Measurements from ENCODE around the gene MFSD2B. TPM values are rescaled to one million over a fixed set of nuclear protein-coding genes. Genes with fewer than 3 reads are reported as not detected.
"Not testable (repeated sequence)": the region's sequence is repeated elsewhere in the genome, so short reads cannot be mapped to it uniquely, and the experiment has no call there.

Gene MFSD2B
- total and polyA plus RNA-seq, 4 experiments from 2014 or later = not detected

GRCh38 chr2:24038786-24039499, 29.1 kb downstream of the MFSD2B start:
- Mint-ChIP-seq H3K9me3 (no peaks in the 10 kb centered on the region), H3K27ac (peak overlapping the region in 1 of 7 donors; percentile 25), H3K27me3 (no peaks in the 10 kb centered on the region), H3K4me3 (no peak overlapping the region), H3K36me3 (peaks cover 21 to 32% of the 10 kb centered on the region in 2 donors), H3K4me1 (peaks cover 11 to 14% (median 13%) of the 10 kb centered on the region in 4 donors)
- Histone ChIP-seq H3K4me1 (ENCODE audit: insufficient read depth, low read length) (no peaks in the 10 kb centered on the region), H3K27me3 (ENCODE audit: insufficient read depth, low read length) (no peaks in the 10 kb centered on the region), H3K36me3 (ENCODE audit: insufficient read depth, low read length) (peaks cover 19% of the 10 kb centered on the region), H3K9me3 (ENCODE audit: control insufficient read depth in 1 of 2, low read length in 2 of 2) (no peaks in the 10 kb centered on the region), H3K27ac (ENCODE audit: low read depth, low read length) (no peak overlapping the region), H3K4me3 (ENCODE audit: low read length in 2 of 2) (no peak overlapping the region)
- CTCF ChIA-PET (ENCODE audit: partially characterized antibody) = no interaction called here
- DNase-seq = no peak
- POLR2A ChIA-PET (ENCODE audit: partially characterized antibody) = no interaction called here
- intact Hi-C loops (cut with micrococcal nuclease) = no loop called here

GRCh38 chr2:24040511-24040910, 30.6 kb downstream of the MFSD2B start:
- Histone ChIP-seq H3K4me3 (ENCODE audit: low read length in 2 of 2) (no peak overlapping the region), H3K4me1 (ENCODE audit: insufficient read depth, low read length) (no peaks in the 10 kb centered on the region), H3K9me3 (ENCODE audit: control insufficient read depth in 1 of 2, low read length in 2 of 2) (no peaks in the 10 kb centered on the region), H3K27ac (ENCODE audit: low read depth, low read length) (no peak overlapping the region), H3K27me3 (ENCODE audit: insufficient read depth, low read length) (no peaks in the 10 kb centered on the region), H3K36me3 (ENCODE audit: insufficient read depth, low read length) (peaks cover 19% of the 10 kb centered on the region)
- H3K4me1 Mint-ChIP-seq = peaks cover 14 to 20% (median 16%) of the 10 kb centered on the region in 4 donors
- no peak overlapping the region for H3K27ac Mint-ChIP-seq
- H3K27me3 Mint-ChIP-seq = no peaks in the 10 kb centered on the region
- intact Hi-C loops (cut with micrococcal nuclease) = no loop called here
- ChIA-PET POLR2A (ENCODE audit: partially characterized antibody) (no interaction called here), CTCF (ENCODE audit: partially characterized antibody) (no interaction called here)
- DNase-seq = no peak
- no peak overlapping the region for H3K4me3 Mint-ChIP-seq
- H3K9me3 Mint-ChIP-seq = no peaks in the 10 kb centered on the region
- H3K36me3 Mint-ChIP-seq = peaks cover 21 to 31% of the 10 kb centered on the region in 2 donors

- H3K9me3 Mint-ChIP-seq; H3K4me3 ChIP-seq (ENCODE audit: low read length in 2 of 2); H3K27me3 ChIP-seq (ENCODE audit: insufficient read depth, low read length); H3K27me3 Mint-ChIP-seq; CTCF ChIA-PET (ENCODE audit: partially characterized antibody); H3K9me3 ChIP-seq (ENCODE audit: control insufficient read depth in 1 of 2, low read length in 2 of 2); intact Hi-C loops (cut with micrococcal nuclease); H3K4me3 Mint-ChIP-seq; H3K27ac ChIP-seq (ENCODE audit: low read depth, low read length); DNase-seq; POLR2A ChIA-PET (ENCODE audit: partially characterized antibody): not testable (repeated sequence)
- Mint-ChIP-seq H3K27ac (peak overlapping the region in 1 of 7 donors; percentile 4), H3K4me1 (peaks cover 14 to 28% (median 25%) of the 10 kb centered on the region in 4 donors), H3K36me3 (peaks cover 9 to 20% of the 10 kb centered on the region in 2 donors)
- Histone ChIP-seq H3K4me1 (ENCODE audit: insufficient read depth, low read length) (peaks cover 12% of the 10 kb centered on the region), H3K36me3 (ENCODE audit: insufficient read depth, low read length) (peaks cover 12% of the 10 kb centered on the region)
Observed at GRCh38 chr2:24043133-24043532, 33.2 kb downstream of the MFSD2B start.

- Histone ChIP-seq H3K9me3 (ENCODE audit: control insufficient read depth in 1 of 2, low read length in 2 of 2) (no peaks in the 10 kb centered on the region), H3K27me3 (ENCODE audit: insufficient read depth, low read length) (no peaks in the 10 kb centered on the region), H3K27ac (ENCODE audit: low read depth, low read length) (no peak overlapping the region), H3K36me3 (ENCODE audit: insufficient read depth, low read length) (no peaks in the 10 kb centered on the region), H3K4me3 (ENCODE audit: low read length in 2 of 2) (no peak overlapping the region), H3K4me1 (ENCODE audit: insufficient read depth, low read length) (peaks cover 25% of the 10 kb centered on the region)
- CTCF ChIA-PET (ENCODE audit: partially characterized antibody) = interaction anchor here (1.7 kb wide), 1 partner anchor 31 kb away, joined by 6 read pairs; no protein-coding TSS in a partner anchor
- POLR2A ChIA-PET (ENCODE audit: partially characterized antibody) = interaction anchor here (2.7 to 5.5 kb wide), 2 partner anchors 31 to 119 kb away, joined by 50 to 70 read pairs; partner anchors contain the start of genes ATAD2B and SF3B6
- Mint-ChIP-seq H3K4me3 (peak overlapping the region; percentile 52 to 100 (median 94)), H3K36me3 (peaks cover 0 to 7% of the 10 kb centered on the region in 2 donors), H3K27ac (no peak overlapping the region), H3K9me3 (no peaks in the 10 kb centered on the region), H3K27me3 (peaks cover 0 to 1% of the 10 kb centered on the region in 2 donors), H3K4me1 (peaks cover 16 to 28% (median 25%) of the 10 kb centered on the region in 4 donors)
- no peak for DNase-seq
- intact Hi-C loops (cut with micrococcal nuclease) = loop anchor here (2.0 kb wide), 1 partner anchor 39 kb away; the partner anchor contains the start of gene TP53I3
Observed at GRCh38 chr2:24045511-24046508, 35.9 kb downstream of the MFSD2B start.

GRCh38 chr2:24046599-24046929, 36.7 kb downstream of the MFSD2B start:
- Histone ChIP-seq H3K27me3 (ENCODE audit: insufficient read depth, low read length) (no peaks in the 10 kb centered on the region), H3K4me3 (ENCODE audit: low read length in 2 of 2) (peak overlapping the region; percentile 89 to 90), H3K9me3 (ENCODE audit: control insufficient read depth in 1 of 2, low read length in 2 of 2) (no peaks in the 10 kb centered on the region), H3K36me3 (ENCODE audit: insufficient read depth, low read length) (no peaks in the 10 kb centered on the region), H3K4me1 (ENCODE audit: insufficient read depth, low read length) (peaks cover 25% of the 10 kb centered on the region), H3K27ac (ENCODE audit: low read depth, low read length) (peak overlapping the region; percentile 65)
- Mint-ChIP-seq H3K27me3 (peaks cover 0 to 1% of the 10 kb centered on the region in 2 donors), H3K4me3 (peak overlapping the region; percentile 91 to 100 (median 96)), H3K27ac (peak overlapping the region in 4 of 7 donors; percentile 91 to 98 (median 94)), H3K36me3 (peaks cover 0 to 5% of the 10 kb centered on the region in 2 donors), H3K9me3 (no peaks in the 10 kb centered on the region), H3K4me1 (peaks cover 16 to 28% (median 25%) of the 10 kb centered on the region in 4 donors)
- POLR2A ChIA-PET (ENCODE audit: partially characterized antibody) = interaction anchor here (1.5 to 5.5 kb wide), 5 partner anchors 10 to 119 kb away, joined by 4 to 70 read pairs (median 9); partner anchors contain the start of genes ATAD2B, SF3B6 and TP53I3
- intact Hi-C loops (cut with micrococcal nuclease) = loop anchor here (2.0 kb wide), 1 partner anchor 38 kb away; the partner anchor contains the start of gene TP53I3
- no peak for DNase-seq
- CTCF ChIA-PET (ENCODE audit: partially characterized antibody) = interaction anchor here (1.1 to 2.7 kb wide), 5 partner anchors 20 to 119 kb away, joined by 3 to 15 read pairs (median 6); partner anchors contain the start of genes ATAD2B and TP53I3

- no peaks in the 10 kb centered on the region for H3K9me3 ChIP-seq (ENCODE audit: control insufficient read depth in 1 of 2, low read length in 2 of 2)
- H3K27ac ChIP-seq (ENCODE audit: low read depth, low read length) = peak within 1 kb of the TSS; percentile 65
- peaks cover 0 to 1% of the 10 kb centered on the region in 2 donors for H3K27me3 Mint-ChIP-seq
- no peaks in the 10 kb centered on the region for H3K27me3 ChIP-seq (ENCODE audit: insufficient read depth, low read length)
- H3K4me1 Mint-ChIP-seq = peaks cover 16 to 28% (median 25%) of the 10 kb centered on the region in 4 donors
- intact Hi-C loops (cut with micrococcal nuclease) = loop anchor here (1.0 to 2.0 kb wide), 3 partner anchors 29 to 120 kb away; partner anchors contain the start of genes ATAD2B, SF3B6 and TP53I3
- H3K4me3 ChIP-seq (ENCODE audit: low read length in 2 of 2) = peak within 1 kb of the TSS; percentile 89 to 90
- H3K4me3 Mint-ChIP-seq = peak within 1 kb of the TSS; percentile 91 to 100 (median 96)
- H3K9me3 Mint-ChIP-seq = no peaks in the 10 kb centered on the region
- peaks cover 0 to 5% of the 10 kb centered on the region in 2 donors for H3K36me3 Mint-ChIP-seq
- H3K27ac Mint-ChIP-seq = peak within 1 kb of the TSS; percentile 69 to 98 (median 93)
- ChIA-PET CTCF (ENCODE audit: partially characterized antibody) (interaction anchor here (1.0 to 2.7 kb wide), 6 partner anchors 19 to 121 kb away, joined by 3 to 15 read pairs (median 5); partner anchors contain the start of genes ATAD2B and TP53I3), POLR2A (ENCODE audit: partially characterized antibody) (interaction anchor here (0.6 to 5.5 kb wide), 9 partner anchors 10 to 921 kb away, joined by 3 to 70 read pairs (median 4); partner anchors contain the start of genes ATAD2B, SF3B6 and TP53I3)
- H3K4me1 ChIP-seq (ENCODE audit: insufficient read depth, low read length) = peaks cover 25% of the 10 kb centered on the region
- DNase-seq = peak; percentile 90 to 98 (median 92)
- H3K36me3 ChIP-seq (ENCODE audit: insufficient read depth, low read length) = no peaks in the 10 kb centered on the region
Observed at GRCh38 chr2:24046930-24047702, 37.2 kb downstream of the MFSD2B start, which contains the start of gene WDCP. Gene WDCP, minus strand, starts transcription at chr2:24047391. Its CDS starts 7,897 bp downstream, at chr2:24039494.
